Transverse colon (tissue), 4 donors: ENCODE data around the gene NECAB2. TPM values are rescaled to one million over a fixed set of nuclear protein-coding genes. Genes with fewer than 3 reads are reported as not detected.

Experiments used
- DNase-seq: peaks from one replicate; pipeline ENCODE4 v3.0.0-alpha.2; 2019
- H3K27ac ChIP-seq, 4 donors: fragments of 200-600 bp; sonication (generic); 2 replicates each; pipeline ENCODE4 v1.5.1; 2016 to 2018; ENCODE audit warnings: inconsistent platforms in 4 of 4
- H3K27me3 ChIP-seq: fragments of 200-600 bp; sonication (generic); 2 replicates; pipeline ENCODE4 v1.5.1; 2017; ENCODE audit warnings: inconsistent platforms
- H3K36me3 ChIP-seq, 4 donors: fragments of 200-600 bp; sonication (generic); 2 replicates each; pipeline ENCODE4 v1.5.1; 2017 to 2019; ENCODE audit warnings: inconsistent platforms in 4 of 4
- H3K4me1 ChIP-seq, 4 donors: fragments of 200-600 bp; sonication (generic); 2 replicates each; pipeline ENCODE4 v1.5.1; 2017 to 2020; ENCODE audit warnings: inconsistent platforms in 4 of 4
- H3K4me3 ChIP-seq, 4 donors: fragments of 200-600 bp; sonication (generic); 1 replicate in 1 of 4; 2 replicates in 3 of 4; pipeline versions ENCODE4 v1.5.1 to v1.6.1; 2017 to 2019; ENCODE audit warnings: inconsistent platforms in 4 of 4
- H3K9me3 ChIP-seq, 2 donors: fragments of 200-600 bp; sonication (generic); 2 replicates each; pipeline ENCODE4 v1.5.1; 2017 to 2019; ENCODE audit warnings: inconsistent platforms in 2 of 2
- EP300 ChIP-seq: sonication (generic); formaldehyde crosslinking; IDR thresholded peaks from one replicate; pipeline ENCODE4 v1.6.1; 2017; ENCODE audit warnings: antibody characterized with exemption, low read depth
- POLR2A ChIP-seq: fragments of 450-650 bp; IDR thresholded peaks from one replicate; pipeline ENCODE4 v1.6.1; 2016; ENCODE audit warnings: antibody characterized with exemption, mild to moderate bottlenecking, moderate library complexity
- POLR2AphosphoS5 ChIP-seq, 3 donors: sonication (generic); formaldehyde crosslinking; IDR thresholded peaks; one replicate each; pipeline ENCODE4 v1.6.1; 2016; ENCODE audit warnings: antibody characterized with exemption in 3 of 3
- WGBS, 2 donors: methylation state at CpG; one replicate each; pipeline ENCODE4 v1.1.5; 2018; ENCODE audit warnings: low coverage in 1 of 2; 5-methylcytosine and 5-hydroxymethylcytosine counted together
- in situ Hi-C, 4 donors: fragments of 200-750 bp; cut with MboI; loops; one replicate each; pipeline versions ENCODE4 v1.15.0 to v1.15.1; 2017; ENCODE audit warnings: low sequenced_read_pairs in 3 of 4, low pct_ligation_motif_present in 1 of 4, low pct_unique_long_range_greater_than_20kb in 1 of 4
- intact Hi-C: fragments of 100-400 bp; cut with DNase I; formaldehyde crosslinking; loops from one replicate; pipeline ENCODE4 v1.15.1; 2023; ENCODE audit warnings: low total_unique reads
- total RNA-seq, 4 donors: library from RNA; depleted of rRNA; stranded (reverse); fragments of >200 nt; gene quantifications; one replicate each; pipeline ENCODE4 v1.1.0, GENCODE V29; 2016
- TF ChIP-seq, protein P1 (sequence below), 5 experiments: fragments of 200-600 bp in 3 of 5; fragments of 450-650 bp in 2 of 5; sonication (generic) in 3 of 5; IDR thresholded peaks; 1 replicate in 2 of 5; 2 replicates in 3 of 5; pipeline ENCODE4 v1.5.1; 2016 to 2017; ENCODE audit warnings: antibody characterized with exemption in 5 of 5, inconsistent platforms in 3 of 5, mild to moderate bottlenecking in 2 of 5, moderate library complexity in 1 of 5

Gene NECAB2
- total RNA-seq, 4 donors from 2014 or later = 0.41 TPM; not detected in 3

DNA sequence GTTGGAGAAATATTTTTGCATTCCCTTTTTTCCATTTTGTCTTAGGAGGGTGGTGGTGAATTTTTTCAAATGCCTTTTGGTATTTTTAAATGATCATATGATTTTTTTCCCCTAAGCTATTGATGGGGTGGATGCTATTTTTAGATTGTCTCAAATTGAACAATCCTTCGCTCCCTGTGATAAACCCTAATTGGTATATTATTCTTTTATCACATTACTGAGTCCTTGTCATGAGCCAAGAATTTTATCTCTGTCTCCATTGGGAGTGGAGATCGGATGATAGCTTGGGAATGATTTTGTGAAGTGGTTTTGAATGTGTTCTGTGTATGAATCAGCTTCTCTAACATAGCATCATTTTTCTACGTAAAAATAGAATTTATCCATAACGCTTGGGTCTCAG lies 15.4 kb downstream of the NECAB2 start:
- no peaks in the 10 kb centered on the region for H3K36me3 ChIP-seq
- in situ Hi-C loops = no loop called here
- no peak for DNase-seq
- no peak overlapping the region for H3K4me3 ChIP-seq
- 50 to 67% methylated on average over 4 of the region's 4 CpGs for WGBS, 2 donors
- intact Hi-C loops = no loop called here
- no peaks in the 10 kb centered on the region for H3K4me1 ChIP-seq
- peaks cover 12% of the 10 kb centered on the region for H3K27me3 ChIP-seq
- TF ChIP-seq, protein P1, sequence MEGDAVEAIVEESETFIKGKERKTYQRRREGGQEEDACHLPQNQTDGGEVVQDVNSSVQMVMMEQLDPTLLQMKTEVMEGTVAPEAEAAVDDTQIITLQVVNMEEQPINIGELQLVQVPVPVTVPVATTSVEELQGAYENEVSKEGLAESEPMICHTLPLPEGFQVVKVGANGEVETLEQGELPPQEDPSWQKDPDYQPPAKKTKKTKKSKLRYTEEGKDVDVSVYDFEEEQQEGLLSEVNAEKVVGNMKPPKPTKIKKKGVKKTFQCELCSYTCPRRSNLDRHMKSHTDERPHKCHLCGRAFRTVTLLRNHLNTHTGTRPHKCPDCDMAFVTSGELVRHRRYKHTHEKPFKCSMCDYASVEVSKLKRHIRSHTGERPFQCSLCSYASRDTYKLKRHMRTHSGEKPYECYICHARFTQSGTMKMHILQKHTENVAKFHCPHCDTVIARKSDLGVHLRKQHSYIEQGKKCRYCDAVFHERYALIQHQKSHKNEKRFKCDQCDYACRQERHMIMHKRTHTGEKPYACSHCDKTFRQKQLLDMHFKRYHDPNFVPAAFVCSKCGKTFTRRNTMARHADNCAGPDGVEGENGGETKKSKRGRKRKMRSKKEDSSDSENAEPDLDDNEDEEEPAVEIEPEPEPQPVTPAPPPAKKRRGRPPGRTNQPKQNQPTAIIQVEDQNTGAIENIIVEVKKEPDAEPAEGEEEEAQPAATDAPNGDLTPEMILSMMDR (IDR thresholded peaks at IDR 0.05) = no peak
- TF ChIP-seq POLR2AphosphoS5 (IDR thresholded peaks at IDR 0.05) = no peak
- TF ChIP-seq EP300 = no peak
- TF ChIP-seq POLR2A = no peak
- no peak overlapping the region for H3K27ac ChIP-seq
- H3K9me3 ChIP-seq = no peaks in the 10 kb centered on the region

DNA sequence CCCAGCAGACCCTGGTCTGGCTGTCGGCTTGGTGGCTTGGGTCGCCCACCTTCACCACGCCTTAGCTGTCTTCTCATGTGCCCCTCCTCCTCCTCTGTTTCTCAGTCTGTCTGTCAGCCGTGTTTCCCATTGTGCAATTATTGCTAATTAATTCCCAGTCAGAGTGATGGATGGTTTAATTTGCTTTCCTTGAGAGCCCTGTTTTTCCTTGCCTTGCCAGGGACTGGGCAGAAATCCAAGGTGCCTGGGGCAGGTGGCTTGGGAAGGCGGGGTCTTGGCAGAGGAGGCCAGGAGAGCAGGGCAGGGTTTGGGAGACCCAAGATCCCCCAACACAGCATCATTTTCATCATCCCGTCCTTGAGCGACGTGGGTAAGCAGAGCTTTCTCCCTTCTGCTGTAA lies 21.3 kb downstream of the NECAB2 start:
- intact Hi-C loops (no loop called here), in situ Hi-C loops (no loop called here)
- no peaks in the 10 kb centered on the region for H3K4me1 ChIP-seq

DNA sequence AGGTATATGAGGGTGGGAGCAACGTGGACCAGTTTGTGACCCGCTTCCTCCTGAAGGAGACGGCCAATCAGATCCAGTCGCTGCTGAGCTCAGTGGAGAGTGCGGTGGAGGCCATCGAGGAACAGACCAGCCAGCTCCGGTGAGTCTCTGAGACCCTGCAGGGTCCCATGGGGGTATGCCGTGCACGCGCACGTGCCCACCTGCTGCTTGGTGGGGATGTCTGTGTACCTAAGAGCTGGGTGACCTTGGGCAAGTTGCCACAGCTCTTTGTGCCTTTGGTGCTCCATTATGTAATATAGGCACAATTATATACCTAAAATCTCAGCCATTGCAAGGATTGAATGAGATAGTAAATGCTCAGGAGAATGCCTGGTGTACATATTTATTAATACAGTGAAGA lies 22.4 kb downstream of the NECAB2 start:
- no peak overlapping the region for H3K27ac ChIP-seq
- intact Hi-C loops = no loop called here
- 89% methylated on average over 11 of the region's 11 CpGs; no CpG with 5 or more reads in 1 of the 2 donors for WGBS, 2 donors
- no peak overlapping the region for H3K4me3 ChIP-seq
- no peaks in the 10 kb centered on the region for H3K4me1 ChIP-seq
- in situ Hi-C loops = no loop called here
- DNase-seq = no peak
- H3K27me3 ChIP-seq = peaks cover 52% of the 10 kb centered on the region
- TF ChIP-seq EP300 (no peak), POLR2A (no peak), POLR2AphosphoS5 (IDR thresholded peaks at IDR 0.05) (no peak)
- no peaks in the 10 kb centered on the region for H3K9me3 ChIP-seq
- no peaks in the 10 kb centered on the region for H3K36me3 ChIP-seq

More for the DNA sequence above, 21.3 kb downstream of the NECAB2 start:
- Histone ChIP-seq H3K36me3 (no peaks in the 10 kb centered on the region), H3K9me3 (no peaks in the 10 kb centered on the region), H3K27ac (no peak overlapping the region), H3K4me3 (no peak overlapping the region), H3K27me3 (peaks cover 49% of the 10 kb centered on the region)
- 69 to 87% methylated on average over 3 to 8 of the region's 8 CpGs for WGBS, 2 donors
- TF ChIP-seq EP300 = no peak
- TF ChIP-seq POLR2A = no peak
- TF ChIP-seq, protein P1 (IDR thresholded peaks at IDR 0.05) = no peak
- no peak for TF ChIP-seq POLR2AphosphoS5 (IDR thresholded peaks at IDR 0.05)
- DNase-seq = no peak

DNA sequence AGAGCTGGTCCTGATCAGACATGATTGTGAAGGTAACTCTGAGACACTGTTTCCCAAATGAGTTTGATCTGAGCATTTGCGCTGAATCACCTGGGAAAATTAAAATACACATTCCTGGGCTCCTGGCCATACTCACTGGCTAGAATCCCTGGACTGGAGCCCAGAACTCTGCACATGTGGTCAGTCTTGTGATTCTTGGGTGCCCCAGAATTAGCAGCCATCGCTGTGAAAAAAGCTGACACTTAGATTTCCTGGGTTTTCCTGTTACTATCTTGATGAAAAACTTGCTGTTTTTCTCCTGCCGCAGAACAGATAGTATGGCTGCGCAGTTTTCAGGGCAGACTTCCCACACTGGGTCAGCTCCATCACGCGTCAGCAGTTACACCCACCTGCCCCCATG lies 24.6 kb downstream of the NECAB2 start:
- TF ChIP-seq POLR2AphosphoS5 (IDR thresholded peaks at IDR 0.05) (no peak), EP300 (no peak), POLR2A (no peak)
- TF ChIP-seq, protein P1 (IDR thresholded peaks at IDR 0.05) = no peak
- Histone ChIP-seq H3K36me3 (no peaks in the 10 kb centered on the region), H3K27ac (no peak overlapping the region), H3K4me3 (no peak overlapping the region), H3K27me3 (peaks cover 55% of the 10 kb centered on the region), H3K9me3 (no peaks in the 10 kb centered on the region), H3K4me1 (peaks cover 0 to 4% (median 0%) of the 10 kb centered on the region in 4 donors)
- 68% methylated on average over 6 of the region's 6 CpGs; no CpG with 5 or more reads in 1 of the 2 donors for WGBS, 2 donors
- no peak for DNase-seq
- intact Hi-C loops (no loop called here), in situ Hi-C loops (no loop called here)

DNA sequence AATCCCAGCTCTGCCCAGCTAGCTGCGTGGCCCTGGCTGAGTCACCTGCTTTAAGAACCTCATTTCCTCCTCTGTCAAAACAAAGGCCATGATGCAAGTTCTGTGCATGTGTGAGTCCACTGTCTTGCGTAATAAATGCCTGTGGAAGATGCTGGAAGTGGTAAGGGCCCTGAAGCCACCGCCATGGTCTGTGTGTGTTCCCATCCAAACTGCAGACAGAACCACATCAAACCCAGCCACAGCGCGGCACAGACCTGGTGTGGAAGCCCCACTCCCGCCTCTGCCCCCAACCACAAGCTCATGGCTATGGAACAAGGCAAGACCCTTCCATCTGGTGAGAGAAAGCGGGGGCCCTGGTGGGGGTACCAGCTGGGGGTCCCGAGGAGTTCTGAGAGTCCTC lies 26.0 kb downstream of the NECAB2 start:
- Histone ChIP-seq H3K4me1 (peaks cover 0 to 4% (median 0%) of the 10 kb centered on the region in 4 donors), H3K9me3 (no peaks in the 10 kb centered on the region), H3K27me3 (peaks cover 46% of the 10 kb centered on the region), H3K4me3 (no peak overlapping the region), H3K36me3 (no peaks in the 10 kb centered on the region), H3K27ac (no peak overlapping the region)
- TF ChIP-seq, protein P1 (IDR thresholded peaks at IDR 0.05) = no peak
- no peak for TF ChIP-seq EP300
- no peak for TF ChIP-seq POLR2A
- no peak for TF ChIP-seq POLR2AphosphoS5 (IDR thresholded peaks at IDR 0.05)
- intact Hi-C loops = no loop called here
- WGBS, 2 donors = 60 to 72% methylated on average over 1 to 5 of the region's 8 CpGs
- no peak for DNase-seq
- in situ Hi-C loops = no loop called here
